Activated T-cell treated with anti-CD3 and anti-CD28 coated beads, Interleukin-2, amount 50 U/mL, for 4 hours (primary cell): ENCODE results near the gene TECPR1. TPM values are rescaled to one million over a fixed set of nuclear protein-coding genes. Genes with fewer than 3 reads are reported as not detected.
"Not testable (repeated sequence)": the region's sequence is repeated elsewhere in the genome, so short reads cannot be mapped to it uniquely, and the experiment has no call there.

Experiments
- ATAC-seq, 2 donors: fragments of 200-7000 bp; cut with Tn5 transposase; one replicate each; pipeline ENCODE4 v1.10.0; 2021
- DNase-seq: peaks from one replicate; pipeline ENCODE4 v3.0.0-alpha.2; 2020
- H3K27me3 Mint-ChIP-seq: one replicate; pipeline ENCODE4 v1.8.0; 2021; ENCODE audit warnings: low read depth, mixed read lengths
- H3K36me3 Mint-ChIP-seq: one replicate; pipeline ENCODE4 v1.8.0; 2022; ENCODE audit warnings: mixed read lengths; ENCODE audit not compliant: insufficient read depth
- H3K4me1 Mint-ChIP-seq: one replicate; pipeline ENCODE4 v1.8.0; 2021; ENCODE audit warnings: low read depth, mixed read lengths
- H3K4me3 Mint-ChIP-seq: one replicate; pipeline ENCODE4 v1.8.0; 2021; ENCODE audit warnings: mild to moderate bottlenecking, moderate library complexity, mixed read lengths
- H3K9me3 Mint-ChIP-seq: one replicate; pipeline ENCODE4 v1.8.0; 2021; ENCODE audit warnings: mixed read lengths
- total RNA-seq, 3 donors: library from RNA; stranded (reverse); gene quantifications; one replicate each; pipeline ENCODE4 v1.2.1, GENCODE V29; 2021

The TECPR1 gene
- total RNA-seq, 3 donors from 2014 or later, result 35.1 to 42.8 (median 36.1) TPM

GRCh38 chr7:98229991-98230745, 21.9 kb downstream of the TECPR1 start:
- Mint-ChIP-seq H3K36me3 (peaks cover 13% of the 10 kb centered on the region), H3K4me3 (no peak overlapping the region), H3K4me1 (no peaks in the 10 kb centered on the region), H3K27me3 (no peaks in the 10 kb centered on the region), H3K9me3 (no peaks in the 10 kb centered on the region)
- ATAC-seq (no peak), DNase-seq (no peak)

DNA sequence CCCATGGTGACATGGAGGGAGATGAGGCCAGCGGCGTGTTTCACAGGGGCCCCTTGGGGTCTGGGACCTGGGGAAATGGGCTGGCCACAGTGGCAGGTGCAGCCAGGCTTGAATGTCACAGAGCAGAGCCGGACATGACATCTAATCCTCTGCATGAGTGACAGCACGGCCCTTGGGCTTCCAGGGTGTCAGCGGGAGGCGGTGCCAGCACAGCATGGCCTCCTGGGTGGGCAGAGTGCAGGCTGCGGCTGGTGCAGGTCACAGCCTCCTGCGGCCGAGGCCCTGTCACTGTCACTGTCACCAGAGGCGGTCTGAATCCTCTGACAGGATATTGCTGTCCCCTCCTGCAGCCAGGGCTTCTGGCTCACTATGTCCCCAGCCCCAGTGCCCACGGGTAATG, 22.6 kb downstream of the TECPR1 start:
- H3K27me3 Mint-ChIP-seq, result no peaks in the 10 kb centered on the region
- DNase-seq (no peak), ATAC-seq (no peak)
- no peaks in the 10 kb centered on the region for H3K4me1 Mint-ChIP-seq
- no peaks in the 10 kb centered on the region for H3K9me3 Mint-ChIP-seq
- H3K4me3 Mint-ChIP-seq, result no peak overlapping the region
- peaks cover 11% of the 10 kb centered on the region for H3K36me3 Mint-ChIP-seq

GRCh38 chr7:98228801-98229200, 23.2 kb downstream of the TECPR1 start:
- Mint-ChIP-seq H3K4me1 (no peaks in the 10 kb centered on the region), H3K36me3 (peaks cover 11% of the 10 kb centered on the region), H3K27me3 (no peaks in the 10 kb centered on the region), H3K9me3 (no peaks in the 10 kb centered on the region), H3K4me3 (no peak overlapping the region)
- no peak for ATAC-seq
- no peak for DNase-seq

DNA sequence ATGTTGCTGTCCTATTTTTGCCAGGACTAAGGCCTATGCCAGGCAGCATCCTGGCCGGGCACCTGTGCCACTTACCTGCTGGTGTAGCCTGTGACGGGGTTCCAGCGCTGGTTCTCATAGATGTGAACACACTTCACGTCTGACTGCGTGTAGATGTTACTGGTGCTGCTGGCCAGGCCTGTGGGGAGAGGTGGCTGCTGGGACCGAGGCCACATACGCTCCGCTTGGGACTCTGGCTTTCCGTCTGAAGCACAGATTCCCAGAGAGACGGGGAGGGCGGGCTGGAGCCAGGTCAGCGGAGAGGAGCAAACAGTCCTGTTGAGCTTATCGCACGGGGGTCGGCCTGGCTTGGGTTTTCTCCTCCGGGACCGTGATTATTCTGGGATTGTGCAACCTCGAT, 24.1 kb downstream of the TECPR1 start:
- Mint-ChIP-seq H3K4me1 (no peaks in the 10 kb centered on the region), H3K27me3 (no peaks in the 10 kb centered on the region), H3K9me3 (no peaks in the 10 kb centered on the region), H3K36me3 (peaks cover 11% of the 10 kb centered on the region), H3K4me3 (no peak overlapping the region)
- ATAC-seq (no peak), DNase-seq (no peak)

- ATAC-seq (no peak), DNase-seq (no peak)
- peaks cover 11% of the 10 kb centered on the region for H3K36me3 Mint-ChIP-seq
- no peaks in the 10 kb centered on the region for H3K4me1 Mint-ChIP-seq
- no peak overlapping the region for H3K4me3 Mint-ChIP-seq
- H3K9me3 Mint-ChIP-seq, result no peaks in the 10 kb centered on the region
- H3K27me3 Mint-ChIP-seq, result no peaks in the 10 kb centered on the region
These were observed 26.0 kb downstream of the TECPR1 start for GRCh38 chr7:98225913-98226614.

- Mint-ChIP-seq H3K36me3 (peaks cover 7% of the 10 kb centered on the region), H3K27me3 (no peaks in the 10 kb centered on the region), H3K4me1 (peaks cover under 1% of the 10 kb centered on the region), H3K4me3 (no peak overlapping the region), H3K9me3 (no peaks in the 10 kb centered on the region)
- DNase-seq (no peak), ATAC-seq (no peak)
These were observed 27.3 kb downstream of the TECPR1 start for GRCh38 chr7:98224701-98225181.

DNA sequence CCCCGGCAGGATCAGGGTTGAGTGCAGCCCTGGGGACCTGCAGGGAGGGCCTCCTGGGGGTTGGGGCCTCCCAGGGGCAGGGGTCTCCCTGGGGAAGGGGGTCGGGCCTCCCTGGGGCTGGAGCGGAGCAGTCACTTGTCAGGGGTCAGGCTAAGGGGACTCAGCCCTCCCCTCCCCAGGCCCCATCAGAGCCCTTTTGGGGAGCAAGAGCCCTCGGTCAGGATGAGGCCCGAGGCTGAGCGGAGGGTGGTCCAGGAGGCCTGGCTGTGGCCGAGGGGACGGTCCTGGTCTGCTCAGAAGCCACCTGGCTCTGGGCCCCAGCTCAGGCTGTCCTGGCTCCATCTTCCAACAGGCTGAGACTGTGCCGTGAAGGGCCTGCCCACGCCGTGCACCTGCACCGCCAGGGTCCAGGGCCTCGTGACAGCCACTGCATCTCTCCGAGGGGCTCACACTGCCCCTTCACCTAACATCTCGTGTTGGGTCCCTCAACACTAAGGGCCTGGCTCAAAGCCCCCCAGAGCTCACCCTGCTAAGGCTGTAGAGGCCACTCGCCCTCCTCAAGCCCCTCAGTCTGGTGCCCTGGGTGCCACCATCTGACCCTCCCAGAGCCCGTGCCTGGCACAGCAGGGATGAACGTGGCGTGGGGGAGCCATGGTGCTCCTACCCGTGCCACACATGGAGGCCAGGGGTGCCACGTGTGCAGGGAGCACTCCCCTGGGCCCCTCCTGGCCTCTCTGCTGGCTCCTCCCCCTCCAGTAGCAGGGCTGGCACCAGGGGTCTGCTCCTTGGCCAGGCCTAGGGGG, 27.9 kb downstream of the TECPR1 start:
- Mint-ChIP-seq H3K27me3 (no peaks in the 10 kb centered on the region), H3K36me3 (peaks cover 8% of the 10 kb centered on the region), H3K4me1 (peaks cover 5% of the 10 kb centered on the region), H3K9me3 (no peaks in the 10 kb centered on the region), H3K4me3 (no peak overlapping the region)
- ATAC-seq (no peak), DNase-seq (no peak)

GRCh38 chr7:98223351-98223897, 28.6 kb downstream of the TECPR1 start:
- peaks cover 11% of the 10 kb centered on the region for H3K36me3 Mint-ChIP-seq
- ATAC-seq (no peak), DNase-seq (no peak)
- H3K9me3 Mint-ChIP-seq, result no peaks in the 10 kb centered on the region
- no peak overlapping the region for H3K4me3 Mint-ChIP-seq
- H3K4me1 Mint-ChIP-seq, result peaks cover 12% of the 10 kb centered on the region
- no peaks in the 10 kb centered on the region for H3K27me3 Mint-ChIP-seq

DNA sequence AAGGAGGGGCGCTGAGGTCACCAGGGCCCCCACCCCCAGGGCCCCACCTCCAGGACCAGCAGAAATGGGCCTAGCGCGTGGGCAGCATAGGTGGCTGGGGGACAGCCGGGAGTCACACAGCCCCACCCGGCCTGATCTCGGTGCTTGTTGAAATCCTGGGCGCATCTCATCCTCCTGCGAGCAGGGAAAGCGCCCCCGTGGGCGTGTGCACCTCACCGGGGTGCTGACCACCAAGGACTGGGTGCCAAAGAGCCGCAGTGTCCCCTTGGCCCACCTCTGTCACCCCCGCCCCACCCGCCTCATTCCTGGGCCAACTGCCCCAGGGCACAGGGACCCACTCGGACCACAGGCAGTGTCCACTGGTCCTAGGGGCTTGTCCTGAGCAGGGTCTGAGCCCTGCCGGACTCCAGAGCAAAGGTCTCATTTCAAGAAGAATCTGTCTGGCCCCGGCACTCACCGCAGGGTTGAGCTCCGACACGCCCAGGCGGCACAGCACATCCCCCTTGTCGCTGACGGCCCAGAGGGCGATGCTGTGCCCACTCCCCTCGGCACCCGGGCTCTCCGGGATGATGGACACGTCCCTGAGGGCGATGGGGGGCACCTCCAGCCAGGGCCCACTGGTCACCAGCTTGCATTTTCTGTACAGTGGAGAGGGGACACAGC, 29.4 kb downstream of the TECPR1 start:
- no peak overlapping the region for H3K4me3 Mint-ChIP-seq
- H3K9me3 Mint-ChIP-seq, result no peaks in the 10 kb centered on the region
- H3K36me3 Mint-ChIP-seq, result peaks cover 11% of the 10 kb centered on the region
- DNase-seq (no peak), ATAC-seq (no peak)
- H3K4me1 Mint-ChIP-seq, result peaks cover 15% of the 10 kb centered on the region
- H3K27me3 Mint-ChIP-seq, result no peaks in the 10 kb centered on the region

DNA sequence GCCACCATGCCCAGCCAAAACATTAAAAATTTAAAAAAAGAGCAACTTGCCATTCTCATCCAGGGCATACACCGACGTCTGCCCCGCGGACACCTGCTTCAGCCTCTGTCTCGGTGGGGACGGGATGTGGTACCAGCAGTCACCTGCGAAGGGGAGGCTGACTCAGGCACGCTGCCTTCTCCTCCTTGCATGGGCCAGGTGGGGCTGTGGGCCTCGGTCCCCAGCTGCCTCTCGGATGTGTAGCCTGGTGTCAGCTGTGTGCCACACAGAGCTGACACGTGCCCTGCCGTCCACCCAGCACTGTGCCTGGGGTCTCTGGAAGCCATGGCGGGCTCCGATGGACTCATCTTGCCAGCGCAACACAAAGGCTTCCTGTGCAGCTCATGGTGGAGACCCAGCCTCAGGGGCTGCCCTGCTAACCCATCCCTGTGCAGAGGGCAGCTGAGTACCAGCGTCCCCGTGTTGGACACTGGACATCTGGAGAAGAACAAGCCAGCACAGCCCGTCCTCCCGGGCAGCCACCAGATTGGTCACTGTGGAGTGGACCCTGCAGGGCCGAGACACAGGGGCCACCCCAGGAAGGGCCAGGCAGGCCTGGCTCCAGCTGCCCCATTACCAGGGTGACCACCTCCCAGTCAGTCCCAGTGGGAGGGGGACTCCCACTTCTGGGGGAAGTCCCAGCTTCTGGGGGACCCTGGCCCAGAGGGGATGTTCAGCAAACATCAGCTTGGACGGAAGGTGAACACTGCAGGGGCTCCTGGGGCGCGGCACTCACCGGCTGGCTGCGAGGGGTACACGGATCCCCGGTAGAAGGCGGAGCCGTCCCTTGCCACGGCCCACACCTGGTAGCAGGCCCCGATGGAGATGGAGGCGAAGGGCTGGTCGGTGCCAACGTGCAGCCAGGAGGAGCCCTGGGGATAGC, 30.2 kb downstream of the TECPR1 start:
- H3K4me1 Mint-ChIP-seq, result peaks cover 15% of the 10 kb centered on the region
- peaks cover 11% of the 10 kb centered on the region for H3K36me3 Mint-ChIP-seq
- H3K9me3 Mint-ChIP-seq, result no peaks in the 10 kb centered on the region
- ATAC-seq (no peak), DNase-seq (no peak)
- H3K27me3 Mint-ChIP-seq, result no peaks in the 10 kb centered on the region
- no peak overlapping the region for H3K4me3 Mint-ChIP-seq

- H3K4me3 Mint-ChIP-seq, H3K9me3 Mint-ChIP-seq, DNase-seq, ATAC-seq, H3K36me3 Mint-ChIP-seq, H3K27me3 Mint-ChIP-seq: not testable (repeated sequence)
- peaks cover 15% of the 10 kb centered on the region for H3K4me1 Mint-ChIP-seq
These were observed 32.6 kb downstream of the TECPR1 start for GRCh38 chr7:98219382-98219781.

- ATAC-seq (no peak), DNase-seq (no peak)
These were observed 34.1 kb downstream of the TECPR1 start for GRCh38 chr7:98217623-98218582.

More at GRCh38 chr7:98217623-98218582, 34.1 kb downstream of the TECPR1 start:
- no peaks in the 10 kb centered on the region for H3K27me3 Mint-ChIP-seq
- H3K9me3 Mint-ChIP-seq, result no peaks in the 10 kb centered on the region
- peaks cover 15% of the 10 kb centered on the region for H3K4me1 Mint-ChIP-seq
- peaks cover 4% of the 10 kb centered on the region for H3K36me3 Mint-ChIP-seq
- no peak overlapping the region for H3K4me3 Mint-ChIP-seq
